GM23338 (cell line): ENCODE data around the gene DHRS12. TPM values are rescaled to one million over a fixed set of nuclear protein-coding genes. Genes with fewer than 3 reads are reported as not detected.
A peak's percentile ranks its signal among the peaks of the same experiment; 100 is the strongest.

ENCODE experiments used
- ATAC-seq: fragments of 200-7000 bp; cut with Tn5 transposase; 3 replicates; pipeline ENCODE4 v1.9.1; 2020
- DNase-seq: peaks from one replicate; pipeline ENCODE4 v3.0.0-alpha.2; 2015; ENCODE audit warnings: low spot score
- H2AFZ ChIP-seq: fragments of 200-600 bp; sonication (generic); 2 replicates; pipeline ENCODE4 v1.8.0; 2016; ENCODE audit warnings: antibody characterized with exemption, mild to moderate bottlenecking, moderate library complexity
- H3F3A ChIP-seq: fragments of 200-600 bp; sonication (generic); replicated peaks from 2 replicates; pipeline ENCODE4 v1.8.0; 2017; ENCODE audit warnings: antibody characterized with exemption, mixed run types, low read depth
- H3K27ac ChIP-seq: fragments of 200-600 bp; sonication (generic); 2 replicates; pipeline ENCODE4 v1.6.1; 2016; ENCODE audit warnings: low read depth
- H3K27me3 ChIP-seq: fragments of 200-600 bp; sonication (generic); 2 replicates; pipeline ENCODE4 v1.8.0; 2016; ENCODE audit warnings: mild to moderate bottlenecking, mixed run types, moderate library complexity; ENCODE audit not compliant: insufficient read depth
- H3K36me3 ChIP-seq: fragments of 200-600 bp; sonication (generic); 2 replicates; pipeline ENCODE4 v1.8.0; 2016; ENCODE audit warnings: mild to moderate bottlenecking; ENCODE audit not compliant: insufficient read depth
- H3K4me1 ChIP-seq: fragments of 200-600 bp; sonication (generic); 2 replicates; pipeline ENCODE4 v1.8.0; 2016; ENCODE audit warnings: mild to moderate bottlenecking, moderate library complexity; ENCODE audit not compliant: insufficient read depth
- H3K4me2 ChIP-seq: fragments of 200-600 bp; sonication (generic); 2 replicates; pipeline ENCODE4 v1.7.1; 2017; ENCODE audit warnings: mixed run types
- H3K4me3 ChIP-seq: fragments of 200-600 bp; sonication (generic); 2 replicates; pipeline ENCODE4 v1.6.1; 2016; ENCODE audit warnings: mixed run types
- H3K79me2 ChIP-seq: fragments of 200-600 bp; sonication (generic); replicated peaks from 2 replicates; pipeline ENCODE4 v1.8.0; 2017; ENCODE audit warnings: mild to moderate bottlenecking; ENCODE audit not compliant: insufficient read depth
- H3K9me2 ChIP-seq: fragments of 200-600 bp; sonication (generic); 2 replicates; pipeline ENCODE4 v1.8.0; 2017; ENCODE audit not compliant: insufficient read depth
- H4K20me1 ChIP-seq: fragments of 200-600 bp; sonication (generic); replicated peaks from 2 replicates; pipeline ENCODE4 v1.8.0; 2017; ENCODE audit warnings: mild to moderate bottlenecking; ENCODE audit not compliant: insufficient read depth
- H3K27ac Mint-ChIP-seq: 2 replicates; pipeline ENCODE4 v1.8.0; 2020; ENCODE audit warnings: inconsistent platforms, mild to moderate bottlenecking, moderate library complexity, mixed read lengths
- H3K27me3 Mint-ChIP-seq: 3 replicates; pipeline ENCODE4 v1.8.0; 2022; ENCODE audit warnings: low read depth, mild to moderate bottlenecking, moderate library complexity, mixed read lengths, inconsistent platforms; ENCODE audit not compliant: insufficient read depth, poor library complexity
- H3K36me3 Mint-ChIP-seq: 3 replicates; pipeline ENCODE4 v1.8.0; 2021; ENCODE audit warnings: low read depth, mild to moderate bottlenecking, inconsistent platforms, moderate library complexity, mixed read lengths
- H3K4me1 Mint-ChIP-seq: 3 replicates; pipeline ENCODE4 v1.8.0; 2020; ENCODE audit warnings: mild to moderate bottlenecking, inconsistent platforms, mixed read lengths
- H3K4me3 Mint-ChIP-seq: 3 replicates; pipeline ENCODE4 v1.8.0; 2021; ENCODE audit warnings: moderate library complexity, mild to moderate bottlenecking, inconsistent platforms, mixed read lengths
- H3K9me3 Mint-ChIP-seq: 3 replicates; pipeline ENCODE4 v1.8.0; 2020; ENCODE audit warnings: moderate library complexity, mild to moderate bottlenecking, inconsistent platforms, mixed read lengths
- EZH2phosphoT487 ChIP-seq: fragments of 200-600 bp; sonication (generic); IDR thresholded peaks from one replicate; pipeline ENCODE4 v1.8.1; 2018; ENCODE audit warnings: antibody characterized with exemption; ENCODE audit not compliant: unreplicated experiment
- NANOG ChIP-seq: IDR thresholded peaks from 2 replicates; pipeline ENCODE4 v1.6.1; 2016; ENCODE audit warnings: antibody characterized with exemption, borderline replicate concordance
- POLR2AphosphoS5 ChIP-seq: IDR thresholded peaks from 2 replicates; pipeline ENCODE4 v1.6.1; 2016; ENCODE audit warnings: antibody characterized with exemption, low read depth
- ZNF114 ChIP-seq: fragments of 250-450 bp; sonication (Bioruptor Pico); IDR thresholded peaks from 2 replicates; pipeline ENCODE4 v1.5.0; 2020; ENCODE audit warnings: mild to moderate bottlenecking, moderate library complexity
- ZNF331 ChIP-seq: fragments of 250-450 bp; sonication (Bioruptor Pico); IDR thresholded peaks from 2 replicates; pipeline ENCODE4 v1.5.0; 2020; ENCODE audit warnings: low read depth, mild to moderate bottlenecking, moderate library complexity
- polyA plus RNA-seq: library from polyadenylated mRNA; unstranded; fragments of >200 nt; fragmentation: Nextera tagmentation; extraction: Ambion mirVana; gene quantifications from 2 replicates; pipeline ENCODE4 v1.2.1, GENCODE V29; 2016
- total RNA-seq: library from RNA; depleted of rRNA; stranded (reverse); fragments of >200 nt; shearing (Covaris generic); gene quantifications from 2 replicates; pipeline ENCODE4 v1.2.3, GENCODE V29; 2014
- TF ChIP-seq, protein P1 (sequence below): fragments of 250-450 bp; sonication (Bioruptor Pico); IDR thresholded peaks from 2 replicates; pipeline ENCODE4 v1.5.0; 2020; ENCODE audit warnings: mild to moderate bottlenecking, moderate library complexity
- TF ChIP-seq, protein P2 (sequence below): IDR thresholded peaks from 2 replicates; pipeline ENCODE4 v1.6.1; 2016; ENCODE audit warnings: antibody characterized with exemption
- TF ChIP-seq, protein P3 (sequence below), 2 experiments: fragments of 200-600 bp in 1 of 2; sonication (generic) in 1 of 2; conservative IDR thresholded peaks; 2 replicates each; pipeline versions ENCODE4 v1.5.1 to v1.6.1; 2016 to 2017; ENCODE audit warnings: antibody characterized with exemption in 2 of 2, low read depth in 2 of 2, mild to moderate bottlenecking in 2 of 2, moderate library complexity in 1 of 2

DHRS12 gene
- total and polyA plus RNA-seq, 2 experiments from 2014 or later, result 4.6 to 12.2 TPM

DNA sequence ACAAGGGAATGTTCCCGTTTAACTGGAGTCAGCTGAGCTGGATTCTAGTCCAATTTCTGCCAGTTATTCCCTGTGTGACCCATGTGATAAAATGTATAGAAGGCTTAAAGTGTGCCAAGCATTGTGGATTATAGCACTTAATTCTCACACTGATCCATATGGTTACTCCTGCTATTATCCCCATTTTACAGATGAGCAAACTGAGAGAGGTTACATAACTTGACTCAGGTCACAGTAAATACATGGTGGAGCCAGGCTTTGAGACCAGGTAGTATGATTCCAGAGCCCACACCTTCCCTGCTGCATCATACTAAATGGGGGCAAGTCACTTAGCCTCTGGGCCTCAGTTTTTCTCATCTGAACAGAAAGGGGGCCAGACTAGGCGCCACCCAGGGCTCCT is 2.0 kb upstream of the DHRS12 start:
- H3K9me3 Mint-ChIP-seq, result no peaks in the 10 kb centered on the region
- H3K4me1 Mint-ChIP-seq, result peaks cover 42% of the 10 kb centered on the region
- H3K27ac Mint-ChIP-seq, result no peak overlapping the region
- Histone ChIP-seq H4K20me1 (no peaks in the 10 kb centered on the region), H2AFZ (no peak overlapping the region), H3K4me1 (peaks cover 39% of the 10 kb centered on the region), H3K4me3 (no peak overlapping the region), H3F3A (peaks cover 9% of the 10 kb centered on the region; the same call in 1 of the 2 replicates), H3K36me3 (no peaks in the 10 kb centered on the region), H3K79me2 (0 out of 2 replicates have a peak, but pooled peaks cover 4% of the 10 kb centered on the region), H3K27me3 (no peaks in the 10 kb centered on the region), H3K9me2 (no peaks in the 10 kb centered on the region), H3K27ac (no peak overlapping the region), H3K4me2 (peak overlapping the region; percentile 93)
- peaks cover 6% of the 10 kb centered on the region for H3K27me3 Mint-ChIP-seq
- ATAC-seq (no peak), DNase-seq (no peak)
- TF ChIP-seq EZH2phosphoT487 (no peak), ZNF331 (CRISPR knock-in tag) (no peak), ZNF114 (no peak), POLR2AphosphoS5 (no peak), NANOG (no peak)
- TF ChIP-seq, protein P1, sequence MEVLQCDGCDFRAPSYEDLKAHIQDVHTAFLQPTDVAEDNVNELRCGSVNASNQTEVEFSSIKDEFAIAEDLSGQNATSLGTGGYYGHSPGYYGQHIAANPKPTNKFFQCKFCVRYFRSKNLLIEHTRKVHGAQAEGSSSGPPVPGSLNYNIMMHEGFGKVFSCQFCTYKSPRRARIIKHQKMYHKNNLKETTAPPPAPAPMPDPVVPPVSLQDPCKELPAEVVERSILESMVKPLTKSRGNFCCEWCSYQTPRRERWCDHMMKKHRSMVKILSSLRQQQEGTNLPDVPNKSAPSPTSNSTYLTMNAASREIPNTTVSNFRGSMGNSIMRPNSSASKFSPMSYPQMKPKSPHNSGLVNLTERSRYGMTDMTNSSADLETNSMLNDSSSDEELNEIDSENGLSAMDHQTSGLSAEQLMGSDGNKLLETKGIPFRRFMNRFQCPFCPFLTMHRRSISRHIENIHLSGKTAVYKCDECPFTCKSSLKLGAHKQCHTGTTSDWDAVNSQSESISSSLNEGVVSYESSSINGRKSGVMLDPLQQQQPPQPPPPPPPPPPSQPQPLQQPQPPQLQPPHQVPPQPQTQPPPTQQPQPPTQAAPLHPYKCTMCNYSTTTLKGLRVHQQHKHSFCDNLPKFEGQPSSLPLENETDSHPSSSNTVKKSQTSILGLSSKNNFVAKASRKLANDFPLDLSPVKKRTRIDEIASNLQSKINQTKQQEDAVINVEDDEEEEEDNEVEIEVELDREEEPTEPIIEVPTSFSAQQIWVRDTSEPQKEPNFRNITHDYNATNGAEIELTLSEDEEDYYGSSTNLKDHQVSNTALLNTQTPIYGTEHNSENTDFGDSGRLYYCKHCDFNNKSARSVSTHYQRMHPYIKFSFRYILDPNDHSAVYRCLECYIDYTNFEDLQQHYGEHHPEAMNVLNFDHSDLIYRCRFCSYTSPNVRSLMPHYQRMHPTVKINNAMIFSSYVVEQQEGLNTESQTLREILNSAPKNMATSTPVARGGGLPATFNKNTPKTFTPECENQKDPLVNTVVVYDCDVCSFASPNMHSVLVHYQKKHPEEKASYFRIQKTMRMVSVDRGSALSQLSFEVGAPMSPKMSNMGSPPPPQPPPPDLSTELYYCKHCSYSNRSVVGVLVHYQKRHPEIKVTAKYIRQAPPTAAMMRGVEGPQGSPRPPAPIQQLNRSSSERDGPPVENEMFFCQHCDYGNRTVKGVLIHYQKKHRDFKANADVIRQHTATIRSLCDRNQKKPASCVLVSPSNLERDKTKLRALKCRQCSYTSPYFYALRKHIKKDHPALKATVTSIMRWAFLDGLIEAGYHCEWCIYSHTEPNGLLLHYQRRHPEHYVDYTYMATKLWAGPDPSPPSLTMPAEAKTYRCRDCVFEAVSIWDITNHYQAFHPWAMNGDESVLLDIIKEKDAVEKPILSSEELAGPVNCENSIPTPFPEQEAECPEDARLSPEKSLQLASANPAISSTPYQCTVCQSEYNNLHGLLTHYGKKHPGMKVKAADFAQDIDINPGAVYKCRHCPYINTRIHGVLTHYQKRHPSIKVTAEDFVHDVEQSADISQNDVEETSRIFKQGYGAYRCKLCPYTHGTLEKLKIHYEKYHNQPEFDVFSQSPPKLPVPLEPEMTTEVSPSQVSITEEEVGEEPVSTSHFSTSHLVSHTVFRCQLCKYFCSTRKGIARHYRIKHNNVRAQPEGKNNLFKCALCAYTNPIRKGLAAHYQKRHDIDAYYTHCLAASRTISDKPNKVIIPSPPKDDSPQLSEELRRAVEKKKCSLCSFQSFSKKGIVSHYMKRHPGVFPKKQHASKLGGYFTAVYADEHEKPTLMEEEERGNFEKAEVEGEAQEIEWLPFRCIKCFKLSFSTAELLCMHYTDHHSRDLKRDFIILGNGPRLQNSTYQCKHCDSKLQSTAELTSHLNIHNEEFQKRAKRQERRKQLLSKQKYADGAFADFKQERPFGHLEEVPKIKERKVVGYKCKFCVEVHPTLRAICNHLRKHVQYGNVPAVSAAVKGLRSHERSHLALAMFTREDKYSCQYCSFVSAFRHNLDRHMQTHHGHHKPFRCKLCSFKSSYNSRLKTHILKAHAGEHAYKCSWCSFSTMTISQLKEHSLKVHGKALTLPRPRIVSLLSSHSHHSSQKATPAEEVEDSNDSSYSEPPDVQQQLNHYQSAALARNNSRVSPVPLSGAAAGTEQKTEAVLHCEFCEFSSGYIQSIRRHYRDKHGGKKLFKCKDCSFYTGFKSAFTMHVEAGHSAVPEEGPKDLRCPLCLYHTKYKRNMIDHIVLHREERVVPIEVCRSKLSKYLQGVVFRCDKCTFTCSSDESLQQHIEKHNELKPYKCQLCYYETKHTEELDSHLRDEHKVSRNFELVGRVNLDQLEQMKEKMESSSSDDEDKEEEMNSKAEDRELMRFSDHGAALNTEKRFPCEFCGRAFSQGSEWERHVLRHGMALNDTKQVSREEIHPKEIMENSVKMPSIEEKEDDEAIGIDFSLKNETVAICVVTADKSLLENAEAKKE, result no peak
- TF ChIP-seq, protein P2, sequence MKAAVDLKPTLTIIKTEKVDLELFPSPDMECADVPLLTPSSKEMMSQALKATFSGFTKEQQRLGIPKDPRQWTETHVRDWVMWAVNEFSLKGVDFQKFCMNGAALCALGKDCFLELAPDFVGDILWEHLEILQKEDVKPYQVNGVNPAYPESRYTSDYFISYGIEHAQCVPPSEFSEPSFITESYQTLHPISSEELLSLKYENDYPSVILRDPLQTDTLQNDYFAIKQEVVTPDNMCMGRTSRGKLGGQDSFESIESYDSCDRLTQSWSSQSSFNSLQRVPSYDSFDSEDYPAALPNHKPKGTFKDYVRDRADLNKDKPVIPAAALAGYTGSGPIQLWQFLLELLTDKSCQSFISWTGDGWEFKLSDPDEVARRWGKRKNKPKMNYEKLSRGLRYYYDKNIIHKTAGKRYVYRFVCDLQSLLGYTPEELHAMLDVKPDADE, result no peak
- TF ChIP-seq, protein P3, sequence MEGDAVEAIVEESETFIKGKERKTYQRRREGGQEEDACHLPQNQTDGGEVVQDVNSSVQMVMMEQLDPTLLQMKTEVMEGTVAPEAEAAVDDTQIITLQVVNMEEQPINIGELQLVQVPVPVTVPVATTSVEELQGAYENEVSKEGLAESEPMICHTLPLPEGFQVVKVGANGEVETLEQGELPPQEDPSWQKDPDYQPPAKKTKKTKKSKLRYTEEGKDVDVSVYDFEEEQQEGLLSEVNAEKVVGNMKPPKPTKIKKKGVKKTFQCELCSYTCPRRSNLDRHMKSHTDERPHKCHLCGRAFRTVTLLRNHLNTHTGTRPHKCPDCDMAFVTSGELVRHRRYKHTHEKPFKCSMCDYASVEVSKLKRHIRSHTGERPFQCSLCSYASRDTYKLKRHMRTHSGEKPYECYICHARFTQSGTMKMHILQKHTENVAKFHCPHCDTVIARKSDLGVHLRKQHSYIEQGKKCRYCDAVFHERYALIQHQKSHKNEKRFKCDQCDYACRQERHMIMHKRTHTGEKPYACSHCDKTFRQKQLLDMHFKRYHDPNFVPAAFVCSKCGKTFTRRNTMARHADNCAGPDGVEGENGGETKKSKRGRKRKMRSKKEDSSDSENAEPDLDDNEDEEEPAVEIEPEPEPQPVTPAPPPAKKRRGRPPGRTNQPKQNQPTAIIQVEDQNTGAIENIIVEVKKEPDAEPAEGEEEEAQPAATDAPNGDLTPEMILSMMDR (conservative IDR thresholded peaks at IDR 0.05; ENCODE audit: low read depth in 2 of 2), result no peak
- H3K36me3 Mint-ChIP-seq, result no peaks in the 10 kb centered on the region
- H3K4me3 Mint-ChIP-seq, result no peak overlapping the region
